Thyroid gland (tissue), 4 donors: Measurements from ENCODE around the gene SUMF1. TPM values are rescaled to one million over a fixed set of nuclear protein-coding genes. Genes with fewer than 3 reads are reported as not detected.

Source experiments
- DNase-seq, 2 donors: peaks; one replicate each; pipeline ENCODE4 v3.0.0-alpha.2; 2019
- H3K27ac ChIP-seq, 3 donors: fragments of 200-600 bp; sonication (generic); 1 replicate in 2 of 3; 2 replicates in 1 of 3; pipeline ENCODE4 v1.5.1; 2016 to 2019; ENCODE audit warnings: mild to moderate bottlenecking in 1 of 3, moderate library complexity in 1 of 3
- H3K27me3 ChIP-seq: fragments of 200-600 bp; sonication (generic); one replicate; pipeline ENCODE4 v1.5.1; 2019
- H3K36me3 ChIP-seq, 2 donors: fragments of 200-600 bp; sonication (generic); one replicate each; pipeline ENCODE4 v1.5.1; 2016 to 2019
- H3K4me1 ChIP-seq, 2 donors: fragments of 200-600 bp; sonication (generic); one replicate each; pipeline ENCODE4 v1.5.1; 2017 to 2019
- H3K4me3 ChIP-seq, 3 donors: fragments of 200-600 bp; sonication (generic); replicated peaks in 1 of 3; 1 replicate in 2 of 3; 2 replicates in 1 of 3; pipeline ENCODE4 v1.5.1; 2016; ENCODE audit warnings: mild to moderate bottlenecking in 1 of 3
- H3K9me3 ChIP-seq: fragments of 200-600 bp; sonication (generic); one replicate; pipeline ENCODE4 v1.5.1; 2017
- CTCF ChIP-seq, 6 experiments: fragments of 200-600 bp in 3 of 6; fragments of 450-650 bp in 3 of 6; sonication (generic) in 3 of 6; IDR thresholded peaks; one replicate each; pipeline ENCODE4 v1.5.1; 2016 to 2019; ENCODE audit warnings: antibody characterized with exemption in 6 of 6, mild to moderate bottlenecking in 2 of 6, inconsistent platforms in 1 of 6, moderate library complexity in 1 of 6
- POLR2A ChIP-seq, 2 donors: fragments of 450-650 bp; IDR thresholded peaks; one replicate each; pipeline ENCODE4 v1.6.1; 2017; ENCODE audit warnings: antibody characterized with exemption in 2 of 2, mild to moderate bottlenecking in 2 of 2, moderate library complexity in 1 of 2
- WGBS, 2 donors: methylation state at CpG; one replicate each; pipeline ENCODE4 v1.1.5; 2017; 5-methylcytosine and 5-hydroxymethylcytosine counted together
- intact Hi-C: fragments of 100-400 bp; cut with DNase I; formaldehyde crosslinking; loops from one replicate; pipeline ENCODE4 v1.15.1; 2023
- total RNA-seq, 4 donors: library from RNA; depleted of rRNA; stranded (reverse); fragments of >200 nt; gene quantifications; one replicate each; pipeline ENCODE4 v1.2.3, GENCODE V29; 2016

Gene SUMF1
- total RNA-seq, 4 donors from 2014 or later = 58.8 to 98.3 (median 74.5) TPM

GRCh38 chr3:4421121-4421520, 45.9 kb downstream of the SUMF1 start:
- 92 to 95% methylated on average over 2 of the region's 2 CpGs for WGBS, 2 donors
- TF ChIP-seq POLR2A (IDR thresholded peaks at IDR 0.05) = no peak
- H3K4me1 ChIP-seq = no peaks in the 10 kb centered on the region
- H3K9me3 ChIP-seq = no peaks in the 10 kb centered on the region
- H3K27me3 ChIP-seq = no peaks in the 10 kb centered on the region
- no peak overlapping the region for H3K27ac ChIP-seq
- DNase-seq = no peak
- no peak overlapping the region for H3K4me3 ChIP-seq
- peaks cover 0 to 8% of the 10 kb centered on the region in 2 donors for H3K36me3 ChIP-seq
- intact Hi-C loops = no loop called here

GRCh38 chr3:4419920-4420319, 47.1 kb downstream of the SUMF1 start:
- Histone ChIP-seq H3K27ac (no peak overlapping the region), H3K4me1 (no peaks in the 10 kb centered on the region), H3K27me3 (no peaks in the 10 kb centered on the region), H3K4me3 (no peak overlapping the region), H3K36me3 (peaks cover 0 to 8% of the 10 kb centered on the region in 2 donors), H3K9me3 (no peaks in the 10 kb centered on the region)
- 100% methylated on average over 1 of the region's 1 CpG for WGBS, 2 donors
- intact Hi-C loops = no loop called here
- DNase-seq = no peak
- no peak for TF ChIP-seq CTCF (IDR thresholded peaks at IDR 0.05)
- TF ChIP-seq POLR2A (IDR thresholded peaks at IDR 0.05) = no peak

- 87 to 93% methylated on average over 3 of the region's 3 CpGs for WGBS, 2 donors
- intact Hi-C loops = no loop called here
Observed at GRCh38 chr3:4419386-4419785, 47.7 kb downstream of the SUMF1 start.

GRCh38 chr3:4418156-4418555, 48.9 kb downstream of the SUMF1 start:
- no peak for TF ChIP-seq POLR2A (IDR thresholded peaks at IDR 0.05)
- no peak for TF ChIP-seq CTCF (IDR thresholded peaks at IDR 0.05)
- no peak overlapping the region for H3K27ac ChIP-seq
- intact Hi-C loops = no loop called here
- no peak for DNase-seq
- H3K36me3 ChIP-seq = peaks cover 0 to 8% of the 10 kb centered on the region in 2 donors
- H3K4me1 ChIP-seq = no peaks in the 10 kb centered on the region
- no peaks in the 10 kb centered on the region for H3K27me3 ChIP-seq
- H3K4me3 ChIP-seq = no peak overlapping the region
- 87 to 92% methylated on average over 4 of the region's 4 CpGs for WGBS, 2 donors
- H3K9me3 ChIP-seq = no peaks in the 10 kb centered on the region

More at GRCh38 chr3:4419386-4419785, 47.7 kb downstream of the SUMF1 start:
- no peak for TF ChIP-seq POLR2A (IDR thresholded peaks at IDR 0.05)
- TF ChIP-seq CTCF (IDR thresholded peaks at IDR 0.05) = no peak
- Histone ChIP-seq H3K4me3 (no peak overlapping the region), H3K9me3 (no peaks in the 10 kb centered on the region), H3K27me3 (no peaks in the 10 kb centered on the region), H3K36me3 (peaks cover 0 to 8% of the 10 kb centered on the region in 2 donors), H3K27ac (no peak overlapping the region), H3K4me1 (no peaks in the 10 kb centered on the region)
- no peak for DNase-seq

- intact Hi-C loops = no loop called here
- no peaks in the 10 kb centered on the region for H3K27me3 ChIP-seq
- no peak overlapping the region for H3K27ac ChIP-seq
- H3K4me1 ChIP-seq = no peaks in the 10 kb centered on the region
- H3K36me3 ChIP-seq = peaks cover 0 to 8% of the 10 kb centered on the region in 2 donors
- TF ChIP-seq POLR2A (IDR thresholded peaks at IDR 0.05) = no peak
- TF ChIP-seq CTCF (IDR thresholded peaks at IDR 0.05) = no peak
- no peaks in the 10 kb centered on the region for H3K9me3 ChIP-seq
- H3K4me3 ChIP-seq = no peak overlapping the region
- WGBS, 2 donors = 62 to 65% methylated on average over 1 of the region's 1 CpG
- DNase-seq = no peak
Observed at GRCh38 chr3:4417449-4417848, 49.6 kb downstream of the SUMF1 start.

- Histone ChIP-seq H3K27ac (no peak overlapping the region), H3K4me3 (no peak overlapping the region), H3K36me3 (peaks cover 0 to 8% of the 10 kb centered on the region in 2 donors), H3K4me1 (no peaks in the 10 kb centered on the region), H3K9me3 (no peaks in the 10 kb centered on the region), H3K27me3 (no peaks in the 10 kb centered on the region)
- no peak for TF ChIP-seq POLR2A (IDR thresholded peaks at IDR 0.05)
- TF ChIP-seq CTCF (IDR thresholded peaks at IDR 0.05) = no peak
- intact Hi-C loops = no loop called here
- 85 to 86% methylated on average over 6 of the region's 6 CpGs for WGBS, 2 donors
- DNase-seq = no peak
Observed at GRCh38 chr3:4416961-4417360, 50.1 kb downstream of the SUMF1 start.
